ENCODE measurements around the gene TECTB.

The TECTB gene

GRCh38 chr10:112307358-112308124 is 24.3 kb downstream of the TECTB start:
- in situ Hi-C loops (cut with MboI; ENCODE audit: low sequenced_read_pairs) = no loop called here

- in situ Hi-C loops (cut with MboI; ENCODE audit: low sequenced_read_pairs) = no loop called here
These were observed 24.9 kb downstream of the TECTB start for GRCh38 chr10:112308125-112308502.

GRCh38 chr10:112311481-112311880 is 28.3 kb downstream of the TECTB start:
- in situ Hi-C loops (cut with MboI; ENCODE audit: low sequenced_read_pairs) = no loop called here

- in situ Hi-C loops (cut with MboI; ENCODE audit: low sequenced_read_pairs) = no loop called here
These were observed 30.0 kb downstream of the TECTB start for GRCh38 chr10:112313234-112313633.

DNA sequence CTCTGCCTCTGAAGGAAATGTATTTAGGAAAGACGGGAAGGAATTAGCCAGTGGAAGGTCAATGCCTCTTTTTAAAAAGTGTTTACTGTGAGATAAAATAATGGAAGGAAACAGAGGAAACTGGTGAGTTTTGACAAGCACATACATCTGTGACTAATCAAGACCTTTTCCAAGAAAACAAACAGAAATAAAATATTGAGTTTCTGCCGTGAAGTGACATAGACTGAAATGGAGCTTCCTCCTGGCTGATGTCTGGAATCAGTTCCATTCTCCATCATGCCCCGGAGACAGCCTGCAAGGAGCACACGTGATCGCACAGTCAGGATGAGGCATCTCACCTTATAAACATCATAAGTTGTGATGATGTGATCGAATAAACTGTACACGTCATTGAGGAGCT is 30.7 kb downstream of the TECTB start:
- in situ Hi-C loops (cut with MboI; ENCODE audit: low sequenced_read_pairs) = no loop called here

DNA sequence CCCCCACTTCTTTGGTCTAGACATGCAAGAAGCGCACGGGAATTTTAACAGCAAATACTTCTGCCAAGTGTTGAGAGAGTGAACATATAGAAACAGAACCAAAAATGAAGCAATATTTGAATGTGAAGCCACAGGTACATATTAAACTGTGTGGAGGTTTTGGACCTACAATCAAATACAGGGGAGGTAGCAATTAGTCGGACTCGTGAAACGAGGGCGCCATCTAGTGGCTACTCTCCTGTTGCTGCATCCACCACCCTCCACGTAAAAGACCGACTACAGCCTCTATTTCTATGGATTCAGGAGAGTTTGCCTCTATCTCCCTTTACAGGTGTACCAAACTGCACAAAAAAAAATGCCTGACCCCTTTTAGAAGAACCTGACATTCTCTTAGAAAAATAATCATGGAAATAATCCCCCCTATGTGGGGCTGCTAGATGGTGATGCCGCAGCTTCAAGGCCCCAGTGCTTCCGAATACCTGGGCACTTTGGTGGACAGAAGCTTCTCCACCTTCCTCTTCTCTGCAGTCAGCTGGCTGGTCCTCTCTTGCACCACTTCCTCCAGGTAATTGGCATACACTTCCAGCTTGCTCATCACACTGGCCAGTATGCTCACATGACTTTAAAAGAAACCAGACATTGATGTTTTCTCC is 31.7 kb downstream of the TECTB start:
- in situ Hi-C loops (cut with MboI; ENCODE audit: low sequenced_read_pairs) = no loop called here

- in situ Hi-C loops (cut with MboI; ENCODE audit: low sequenced_read_pairs) = no loop called here
These were observed 44.5 kb downstream of the TECTB start for GRCh38 chr10:112327678-112328077.

GRCh38 chr10:112330162-112330561 is 47.0 kb downstream of the TECTB start:
- in situ Hi-C loops (cut with MboI; ENCODE audit: low sequenced_read_pairs) = no loop called here

DNA sequence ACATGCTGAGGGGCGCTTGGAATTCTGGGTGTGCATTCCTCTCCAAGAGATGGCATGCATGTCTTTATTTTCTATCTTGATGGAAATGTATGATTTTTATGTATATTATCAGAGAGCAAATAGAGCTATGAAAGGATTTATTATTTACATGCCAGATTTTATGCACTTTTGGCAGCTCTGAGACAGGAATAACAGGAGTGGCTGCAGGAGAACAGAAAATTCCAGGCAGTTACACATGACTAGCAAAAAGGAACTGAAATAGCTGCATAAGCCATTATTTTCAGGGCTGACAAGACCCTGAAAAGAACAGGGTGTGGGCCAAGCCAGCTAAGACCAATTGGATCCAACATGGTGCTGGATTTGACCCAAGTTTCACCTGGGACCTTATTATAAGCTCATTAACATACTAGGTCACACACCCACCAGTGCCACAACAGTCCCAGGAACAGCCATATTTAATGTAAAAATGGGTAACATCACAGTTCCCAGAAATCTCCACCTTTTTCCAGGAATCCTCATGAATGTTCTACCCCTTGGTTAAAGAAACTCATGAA is 47.5 kb downstream of the TECTB start:
- in situ Hi-C loops (cut with MboI; ENCODE audit: low sequenced_read_pairs) = no loop called here

DNA sequence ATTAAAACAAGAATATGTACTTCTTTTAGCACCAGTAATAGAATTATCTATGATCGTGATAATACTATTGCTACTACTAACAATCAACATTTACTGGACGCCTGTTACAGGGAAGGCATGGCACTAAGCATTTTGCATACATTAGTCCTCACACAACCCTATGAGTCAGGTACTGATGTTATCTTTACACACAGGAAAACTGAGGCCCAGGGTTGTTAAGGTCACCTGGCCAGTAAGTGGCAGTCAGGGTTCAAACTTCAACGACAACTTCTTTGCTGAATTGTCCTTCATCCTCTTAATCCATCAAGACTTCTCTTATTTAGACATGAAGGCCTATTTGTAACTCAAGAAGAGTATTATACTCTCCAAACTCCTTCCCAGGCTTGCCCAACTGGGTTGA is 48.8 kb downstream of the TECTB start:
- in situ Hi-C loops (cut with MboI; ENCODE audit: low sequenced_read_pairs) = no loop called here

- in situ Hi-C loops (cut with MboI; ENCODE audit: low sequenced_read_pairs) = no loop called here
These were observed 49.5 kb downstream of the TECTB start for GRCh38 chr10:112332509-112333228.

GRCh38 chr10:112333452-112333851 is 50.3 kb downstream of the TECTB start:
- in situ Hi-C loops (cut with MboI; ENCODE audit: low sequenced_read_pairs) = no loop called here

- in situ Hi-C loops (cut with MboI; ENCODE audit: low sequenced_read_pairs) = no loop called here
These were observed 52.1 kb downstream of the TECTB start for GRCh38 chr10:112335111-112335867.

- in situ Hi-C loops (cut with MboI; ENCODE audit: low sequenced_read_pairs) = no loop called here
These were observed 52.7 kb downstream of the TECTB start for GRCh38 chr10:112335868-112336265.

DNA sequence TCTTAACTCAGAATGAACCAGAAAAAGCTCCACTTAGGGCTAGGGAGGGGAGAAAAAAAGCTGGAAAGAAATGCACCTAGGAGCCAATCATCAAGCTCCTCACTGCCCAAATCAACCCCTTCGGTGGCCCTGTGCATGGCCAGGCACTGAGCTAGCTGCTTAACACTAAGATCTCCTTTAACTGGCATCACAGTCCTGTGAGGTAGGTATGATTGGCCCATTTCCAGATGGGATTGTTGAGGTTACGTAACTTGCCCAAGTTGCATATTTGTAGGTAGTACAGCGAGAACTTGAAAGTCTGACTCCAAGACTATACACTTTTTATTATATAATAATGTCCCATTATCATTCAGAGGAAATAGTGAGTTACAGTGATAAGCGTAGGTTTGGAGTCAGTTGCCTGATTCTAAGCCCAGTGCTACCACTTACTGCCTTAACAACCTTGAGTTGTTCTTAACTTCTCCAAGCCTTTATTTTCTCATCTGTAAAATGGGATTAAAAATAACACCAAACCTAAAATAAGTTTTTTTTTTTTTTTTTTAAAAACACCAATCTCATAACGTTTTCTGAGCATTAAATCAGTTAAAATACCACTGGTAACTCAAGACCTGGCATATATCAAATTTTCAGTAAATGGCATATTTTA is 53.5 kb downstream of the TECTB start:
- in situ Hi-C loops (cut with MboI; ENCODE audit: low sequenced_read_pairs) = no loop called here

- in situ Hi-C loops (cut with MboI; ENCODE audit: low sequenced_read_pairs) = no loop called here
These were observed 55.8 kb downstream of the TECTB start for GRCh38 chr10:112338957-112339356.

- in situ Hi-C loops (cut with MboI; ENCODE audit: low sequenced_read_pairs) = no loop called here
These were observed 57.4 kb downstream of the TECTB start for GRCh38 chr10:112340601-112341000.

DNA sequence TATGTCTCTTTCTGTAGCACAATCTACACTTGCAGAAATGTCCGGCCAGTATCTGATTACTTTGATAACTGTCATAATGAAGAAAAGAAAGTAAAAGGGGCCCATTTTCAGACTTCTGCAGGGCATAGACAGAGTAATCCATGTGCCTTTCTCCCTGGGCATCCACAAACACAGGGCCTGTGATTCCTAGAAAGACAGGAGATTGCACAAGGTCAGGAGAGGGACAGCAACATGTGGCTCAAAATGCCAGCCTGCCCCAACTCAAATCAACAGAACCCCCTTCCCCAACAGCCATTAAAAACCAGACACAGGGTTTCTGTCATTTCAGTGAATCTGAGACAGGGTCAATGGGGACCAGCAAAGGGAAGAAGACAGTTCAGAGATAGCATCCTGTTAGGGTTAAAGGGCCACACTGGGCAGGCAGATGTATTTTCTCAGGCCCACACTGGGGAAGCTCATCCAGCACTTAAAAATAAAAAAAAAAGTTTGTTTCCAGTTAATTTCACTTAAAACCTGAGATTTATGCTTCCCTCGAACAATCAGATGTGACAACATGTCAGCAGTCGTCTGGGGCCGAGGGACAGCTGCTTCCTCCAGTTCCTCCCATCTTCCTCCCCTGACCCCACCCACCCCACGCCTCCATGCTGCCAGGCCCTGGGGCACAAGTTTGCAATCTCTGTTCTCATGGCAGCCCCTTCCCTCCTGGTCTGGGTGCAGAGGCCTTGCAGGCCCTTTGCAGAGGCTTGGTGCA is 60.0 kb downstream of the TECTB start:
- in situ Hi-C loops (cut with MboI; ENCODE audit: low sequenced_read_pairs) = no loop called here

DNA sequence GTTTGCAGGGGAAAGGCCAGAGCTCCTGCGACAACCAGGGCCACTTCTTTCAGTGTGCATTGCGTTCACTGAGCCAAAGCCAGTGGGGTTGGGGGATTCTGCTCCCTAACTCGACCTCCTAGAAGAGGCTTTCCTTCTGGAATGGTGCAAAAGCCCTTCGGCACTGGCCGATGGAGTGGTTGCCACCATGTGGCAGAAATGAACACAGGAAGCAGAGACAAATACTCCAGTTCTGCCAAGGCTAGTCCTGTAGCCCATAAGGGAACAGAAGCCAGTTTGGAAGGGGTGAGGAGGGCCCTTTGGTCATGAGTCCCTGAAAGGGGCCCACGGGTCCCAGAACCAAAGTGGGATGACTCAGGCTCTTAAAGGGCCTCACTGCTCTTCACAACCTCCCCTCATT is 61.1 kb downstream of the TECTB start:
- in situ Hi-C loops (cut with MboI; ENCODE audit: low sequenced_read_pairs) = no loop called here

DNA sequence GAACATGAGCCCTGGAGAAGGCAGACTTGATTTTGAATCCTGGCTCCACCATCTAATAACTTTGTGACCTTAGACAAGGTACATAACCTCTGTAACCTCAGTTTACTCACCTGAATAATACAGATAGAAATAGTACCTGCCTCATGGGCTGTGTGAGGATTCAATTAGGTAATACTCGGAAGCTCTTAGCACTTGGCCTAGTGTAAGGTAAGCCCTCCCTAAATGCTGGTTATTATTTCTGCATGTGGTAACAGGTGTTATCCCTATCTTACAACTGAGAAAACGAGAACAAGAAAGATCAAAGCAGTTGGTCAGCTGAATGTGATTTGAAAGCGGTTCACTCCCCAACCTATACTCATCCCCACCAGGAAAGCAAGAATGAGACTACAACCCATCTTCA is 62.0 kb downstream of the TECTB start:
- in situ Hi-C loops (cut with MboI; ENCODE audit: low sequenced_read_pairs) = no loop called here

Data from HL-60/S4 treated with phorbol 12-myristate 13-acetate at 8.2 ng/mL for 4 days and 3 days (cell line).